Measurements from ENCODE around the gene CALML6.

CALML6 gene

DNA sequence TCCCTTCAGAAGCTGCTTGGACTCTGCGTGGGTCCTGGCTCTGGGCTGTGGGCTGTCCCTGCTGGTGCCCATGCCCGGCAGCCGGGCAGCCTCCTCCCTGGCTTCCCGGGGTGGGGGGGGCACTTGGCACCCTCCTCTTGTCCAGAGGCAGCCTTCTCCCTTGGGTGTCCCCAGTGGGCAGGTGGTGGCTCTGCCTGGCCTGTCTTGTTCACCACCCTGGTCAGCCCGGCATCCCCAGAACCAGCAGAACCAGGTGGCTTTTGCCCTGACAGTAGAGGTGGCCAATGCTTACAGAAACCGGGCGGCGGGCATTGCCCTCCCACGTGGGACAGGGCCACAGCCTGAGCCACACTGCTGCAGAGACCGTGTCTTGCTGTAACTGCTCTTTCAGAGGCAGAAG lies 50.5 kb downstream of the CALML6 start:
- no peak for DNase-seq (ENCODE audit: low spot score)

DNA sequence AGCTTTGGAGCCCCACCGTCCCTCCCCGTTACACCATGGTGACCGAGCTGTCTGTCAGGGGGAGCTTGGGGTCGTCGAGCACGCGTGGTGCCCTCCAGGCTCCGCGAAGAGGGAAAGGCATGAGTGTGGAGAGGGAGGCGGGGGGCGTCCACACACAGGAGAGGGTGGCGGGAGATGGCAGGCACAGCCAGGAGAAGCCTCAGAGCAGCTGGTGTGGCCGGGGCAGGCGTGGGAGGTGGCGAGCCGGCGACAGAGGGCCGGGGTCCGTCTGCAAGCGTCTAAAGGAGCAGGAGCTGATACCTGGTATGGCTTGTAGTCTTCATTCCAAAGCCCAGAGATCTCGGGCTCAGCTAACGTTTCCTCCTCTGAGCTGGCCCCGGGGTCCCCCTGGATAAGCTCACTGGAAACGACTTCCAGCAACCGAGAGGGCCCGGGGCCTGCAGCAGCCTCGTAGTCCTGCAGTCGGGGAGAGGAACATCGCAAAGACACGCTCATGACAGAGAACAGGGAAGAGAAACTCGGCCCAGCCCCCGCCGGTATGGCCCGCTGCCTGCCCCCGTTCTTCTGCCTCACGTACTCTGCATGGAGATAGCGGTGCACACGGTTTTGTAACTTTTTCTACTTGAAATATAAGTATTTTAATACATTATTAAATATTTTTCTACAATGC lies 51.1 kb downstream of the CALML6 start:
- DNase-seq (ENCODE audit: low spot score): no peak

Measured in ecto neural progenitor cell (in vitro differentiated cells).